SK-N-SH (cell line): ENCODE measurements around the gene ZNF346. TPM values are rescaled to one million over a fixed set of nuclear protein-coding genes. Genes with fewer than 3 reads are reported as not detected.

Source experiments
- CTCF ChIA-PET: fragments of 300-600, 350-600 bp; formaldehyde crosslinking; extraction: SDS; loops from one replicate; lab custom pipeline; 2021; lab: Yijun Ruan, JAX
- POLR2A ChIA-PET: fragments of 350-600 bp; sonication (Branson Sonifier 250); formaldehyde crosslinking; extraction: SDS; loops from one replicate; lab custom pipeline; 2020; ENCODE audit warnings: antibody characterized with exemption, inconsistent platforms; lab: Yijun Ruan, JAX
- DNase-seq: peaks from one replicate; pipeline ENCODE4 v3.0.0; 2012
- H2AFZ ChIP-seq: fragments of 200-600 bp; sonication (generic); 2 replicates; pipeline ENCODE4 v1.8.1; 2016; ENCODE audit warnings: antibody characterized with exemption, mild to moderate bottlenecking, low read depth
- H3F3A ChIP-seq: fragments of 200-600 bp; sonication (generic); replicated peaks from 2 replicates; pipeline ENCODE3; 2016; ENCODE audit warnings: antibody characterized with exemption, mild to moderate bottlenecking; ENCODE audit not compliant: insufficient read depth
- H3K27ac ChIP-seq, 2 experiments: fragments of 200-500 bp in 1 of 2; fragments of 200-600 bp in 1 of 2; sonication (Bioruptor generic) in 1 of 2; sonication (generic), shearing (Covaris generic) in 1 of 2; 2 replicates each; pipeline versions ENCODE4 v1.5.1 to v1.6.1; 2014 to 2016; ENCODE audit warnings: low read depth in 2 of 2, inconsistent platforms in 1 of 2, low read length in 1 of 2, mild to moderate bottlenecking in 1 of 2, mixed read lengths in 1 of 2
- H3K27me3 ChIP-seq: fragments of 200-600 bp; sonication (generic), shearing (Covaris generic); 2 replicates; pipeline ENCODE4 v1.6.1; 2016; ENCODE audit warnings: mixed run types; ENCODE audit not compliant: insufficient read depth
- H3K36me3 ChIP-seq, 2 experiments: fragments of 200-500 bp in 1 of 2; fragments of 200-600 bp in 1 of 2; sonication (Bioruptor generic) in 1 of 2; sonication (generic) in 1 of 2; replicated peaks in 1 of 2; 2 replicates each; pipeline versions ENCODE3 to v1.5.1; 2014 to 2016; ENCODE audit warnings: low read length in 1 of 2, mild to moderate bottlenecking in 1 of 2; ENCODE audit not compliant: insufficient read depth in 2 of 2, control insufficient read depth in 1 of 2
- H3K4me1 ChIP-seq, 2 experiments: fragments of 200-500 bp in 1 of 2; fragments of 200-600 bp in 1 of 2; sonication (Bioruptor generic) in 1 of 2; sonication (generic), shearing (Covaris generic) in 1 of 2; 2 replicates each; pipeline versions ENCODE4 v1.5.1 to v1.6.1; 2014 to 2016; ENCODE audit warnings: low read depth in 1 of 2, low read length in 1 of 2, mixed run types in 1 of 2; ENCODE audit not compliant: insufficient read depth in 2 of 2, control insufficient read depth in 1 of 2
- H3K4me2 ChIP-seq: fragments of 200-600 bp; sonication (generic), shearing (Covaris generic); 2 replicates; pipeline ENCODE4 v1.6.1; 2017; ENCODE audit warnings: mixed run types
- H3K4me3 ChIP-seq, 2 experiments: fragments of 200-500 bp in 1 of 2; fragments of 200-600 bp in 1 of 2; sonication (Bioruptor generic) in 1 of 2; sonication (generic), shearing (Covaris generic) in 1 of 2; 2 replicates each; pipeline versions ENCODE4 v1.5.1 to v1.8.1; 2014 to 2016; ENCODE audit warnings: low read depth in 2 of 2, inconsistent platforms in 1 of 2, low read length in 1 of 2, mild to moderate bottlenecking in 1 of 2, mixed read lengths in 1 of 2, moderate library complexity in 1 of 2
- H3K79me2 ChIP-seq: fragments of 200-600 bp; sonication (generic); 2 replicates; pipeline ENCODE4 v1.8.1; 2017; ENCODE audit warnings: mild to moderate bottlenecking; ENCODE audit not compliant: insufficient read depth
- H3K9ac ChIP-seq: fragments of 200-600 bp; sonication (generic); 2 replicates; pipeline ENCODE4 v1.6.1; 2017; ENCODE audit warnings: mixed run types
- H3K9me2 ChIP-seq: fragments of 200-600 bp; sonication (generic); 2 replicates; pipeline ENCODE4 v1.6.1; 2017; ENCODE audit warnings: mixed run types
- H3K9me3 ChIP-seq: fragments of 200-600 bp; sonication (generic); 2 replicates; pipeline ENCODE4 v1.6.1; 2017; ENCODE audit warnings: mixed run types, mild to moderate bottlenecking, moderate library complexity
- H4K20me1 ChIP-seq: fragments of 200-600 bp; sonication (generic); 2 replicates; pipeline ENCODE4 v1.6.1; 2017; ENCODE audit warnings: mild to moderate bottlenecking, mixed run types; ENCODE audit not compliant: insufficient read depth
- ELF1 ChIP-seq: IDR thresholded peaks from 2 replicates; pipeline ENCODE4 v1.4.0; 2012
- FOXJ3 ChIP-seq: sonication (generic); formaldehyde crosslinking; IDR thresholded peaks from 2 replicates; pipeline ENCODE4 v1.5.1; 2020; ENCODE audit warnings: mild to moderate bottlenecking, missing genetic modification reagents
- FOXM1 ChIP-seq: IDR thresholded peaks from 2 replicates; pipeline ENCODE4 v1.4.0; 2012; ENCODE audit warnings: low read depth, mild to moderate bottlenecking
- GABPA ChIP-seq: IDR thresholded peaks from 2 replicates; pipeline ENCODE4 v1.4.0; 2012; ENCODE audit warnings: low read depth, mild to moderate bottlenecking
- GATA2 ChIP-seq: sonication (generic); formaldehyde crosslinking; IDR thresholded peaks from 2 replicates; pipeline ENCODE4 v1.5.0; 2020; ENCODE audit warnings: mild to moderate bottlenecking, missing genetic modification reagents
- IRF3 ChIP-seq: fragments of 150-350 bp; IDR thresholded peaks from 2 replicates; pipeline ENCODE4 v1.6.1; 2016; ENCODE audit warnings: mild to moderate bottlenecking, low read depth, low read length
- JUND ChIP-seq: IDR thresholded peaks from 2 replicates; pipeline ENCODE4 v1.4.0; 2012
- MAX ChIP-seq: IDR thresholded peaks from 2 replicates; pipeline ENCODE4 v1.4.0; 2012; ENCODE audit warnings: low read depth
- MEF2A ChIP-seq: IDR thresholded peaks from 2 replicates; pipeline ENCODE4 v1.4.0; 2012; ENCODE audit warnings: low read depth, borderline replicate concordance
- MXI1 ChIP-seq: IDR thresholded peaks from 2 replicates; pipeline ENCODE4 v1.6.1; 2012; ENCODE audit warnings: mild to moderate bottlenecking, low read depth, low read length, improper control_type of control experiment
- NFIC ChIP-seq: IDR thresholded peaks from 2 replicates; pipeline ENCODE4 v1.4.0; 2012; ENCODE audit warnings: borderline replicate concordance
- NRF1 ChIP-seq: IDR thresholded peaks from 2 replicates; pipeline ENCODE4 v1.6.1; 2012; ENCODE audit warnings: low read depth, mild to moderate bottlenecking, low read length
- POLR2AphosphoS5 ChIP-seq: IDR thresholded peaks from 2 replicates; pipeline ENCODE4 v1.6.1; 2012; ENCODE audit warnings: low read depth, low read length
- RAD21 ChIP-seq: IDR thresholded peaks from 2 replicates; pipeline ENCODE4 v1.6.1; 2012; ENCODE audit warnings: mild to moderate bottlenecking, low read length
- RCOR1 ChIP-seq: fragments of 150-350 bp; IDR thresholded peaks from 2 replicates; pipeline ENCODE4 v1.6.1; 2017; ENCODE audit warnings: antibody characterized with exemption, low read length
- RXRA ChIP-seq: IDR thresholded peaks from 2 replicates; pipeline ENCODE4 v1.4.0; 2012; ENCODE audit warnings: low read depth, mild to moderate bottlenecking, borderline replicate concordance
- SIN3A ChIP-seq: IDR thresholded peaks from 2 replicates; pipeline ENCODE4 v1.6.1; 2012; ENCODE audit warnings: low read depth, mild to moderate bottlenecking, low read length, moderate library complexity, borderline replicate concordance
- TCF12 ChIP-seq: IDR thresholded peaks from 2 replicates; pipeline ENCODE4 v1.4.0; 2012
- TEAD4 ChIP-seq: IDR thresholded peaks from 2 replicates; pipeline ENCODE4 v1.4.0; 2012; ENCODE audit warnings: mild to moderate bottlenecking, borderline replicate concordance; ENCODE audit not compliant: insufficient read depth
- USF2 ChIP-seq: fragments of 150-350 bp; IDR thresholded peaks from 2 replicates; pipeline ENCODE4 v1.6.1; 2017; ENCODE audit warnings: antibody characterized with exemption, low read length, low read depth, borderline replicate concordance
- ZBTB33 ChIP-seq: IDR thresholded peaks from 2 replicates; pipeline ENCODE4 v1.4.0; 2012; ENCODE audit warnings: low read depth, borderline replicate concordance
- WGBS: methylation state at CpG from one replicate; pipeline ENCODE4 v1.1.6; 2017; ENCODE audit warnings: low lambda C conversion rate; 5-methylcytosine and 5-hydroxymethylcytosine counted together
- polyA plus RNA-seq, 3 experiments: library from polyadenylated mRNA; depleted of rRNA; stranded (reverse); fragments of >200 nt; gene quantifications; 2 replicates each; pipeline ENCODE4 v1.2.3, GENCODE V29; 2012

ZNF346 gene
- polyA plus RNA-seq, 1 of the 3 experiments (the other 2 are of a cell fraction), result 15.1 TPM

- no peaks in the 10 kb centered on the region for H3K36me3 ChIP-seq
- H3K27ac ChIP-seq, result no peak overlapping the region
- POLR2A ChIA-PET, result no interaction called here
- no peak overlapping the region for H3K4me3 ChIP-seq
- WGBS, result 61% methylated on average over 2 of the region's 2 CpGs
- no peak overlapping the region for H3K9ac ChIP-seq
- H2AFZ ChIP-seq, result no peak overlapping the region
- H3K4me1 ChIP-seq, result peaks cover 7 to 8% of the 10 kb centered on the region in 2 experiments; a peak in 3 of 4 replicates
- H3K9me3 ChIP-seq, result no peaks in the 10 kb centered on the region
- no peak overlapping the region for H3K4me2 ChIP-seq
- DNase-seq, result no peak
- CTCF ChIA-PET, result interaction anchor here (1.1 to 1.5 kb wide), 2 partner anchors 309 to 351 kb away, joined by 3 read pairs; no protein-coding TSS in a partner anchor
- H3K9me2 ChIP-seq, result no peaks in the 10 kb centered on the region
- H3K79me2 ChIP-seq, result peaks cover 27% of the 10 kb centered on the region
- H3K27me3 ChIP-seq, result no peaks in the 10 kb centered on the region
- H3F3A ChIP-seq, result no peaks in the 10 kb centered on the region
- H4K20me1 ChIP-seq, result peaks cover 20% of the 10 kb centered on the region
- TF ChIP-seq JUND (no peak), ZBTB33 (no peak), FOXJ3 (CRISPR knock-in tag) (no peak), MXI1 (no peak)
Measured at GRCh38 chr5:177008716-177009115, 13.8 kb upstream of the ZNF346 start.

GRCh38 chr5:177010153-177010552 lies 12.3 kb upstream of the ZNF346 start:
- no peaks in the 10 kb centered on the region for H3K9me3 ChIP-seq
- H3F3A ChIP-seq, result no peaks in the 10 kb centered on the region
- H3K4me3 ChIP-seq, result no peak overlapping the region
- H2AFZ ChIP-seq, result no peak overlapping the region
- no peak for TF ChIP-seq FOXM1
- TF ChIP-seq RAD21, result no peak
- TF ChIP-seq MAX, result no peak
- no peak for TF ChIP-seq ELF1
- TF ChIP-seq SIN3A, result no peak
- TF ChIP-seq IRF3, result no peak
- no peak for TF ChIP-seq NRF1
- TF ChIP-seq JUND, result no peak
- TF ChIP-seq MEF2A, result no peak
- TF ChIP-seq NFIC, result no peak
- no peak for TF ChIP-seq RXRA
- no peak for TF ChIP-seq TCF12
- TF ChIP-seq GABPA, result no peak
- no peak for TF ChIP-seq POLR2AphosphoS5
- no peak for TF ChIP-seq USF2
- TF ChIP-seq MXI1, result no peak
- no peak for TF ChIP-seq GATA2
- TF ChIP-seq RCOR1, result no peak
- no peak for TF ChIP-seq TEAD4
- no peak for TF ChIP-seq FOXJ3 (CRISPR knock-in tag)
- H4K20me1 ChIP-seq, result peaks cover 6% of the 10 kb centered on the region
- H3K9ac ChIP-seq, result no peak overlapping the region
- no peak for DNase-seq
- 97% methylated on average over 4 of the region's 4 CpGs for WGBS
- no peak overlapping the region for H3K27ac ChIP-seq
- peaks cover under 1 to 1% of the 10 kb centered on the region in 2 experiments; a peak in 2 of 4 replicates for H3K4me1 ChIP-seq
- peaks cover 13% of the 10 kb centered on the region for H3K79me2 ChIP-seq
- H3K27me3 ChIP-seq, result no peaks in the 10 kb centered on the region
- ChIA-PET POLR2A (no interaction called here), CTCF (interaction anchor here (1.5 kb wide), 2 partner anchors 17 to 61 kb away, joined by 3 read pairs; no protein-coding TSS in a partner anchor)
- no peaks in the 10 kb centered on the region for H3K9me2 ChIP-seq
- H3K4me2 ChIP-seq, result no peak overlapping the region
- H3K36me3 ChIP-seq, result no peaks in the 10 kb centered on the region
